Stimulated activated naive CD8-positive, alpha-beta T cell treated with anti-CD3 and anti-CD28 coated beads, Interleukin-15, Interleukin-2, amounts not matched to agents 100 U/mL and 50 U/mL, for 24 hours (primary cell): ENCODE results near the gene COL4A2.

Experiments
- ATAC-seq: fragments of 150-1000 bp; cut with Tn5 transposase; one replicate; pipeline ENCODE4 v1.10.0; 2021
- DNase-seq: peaks from one replicate; pipeline ENCODE4 v3.0.0; 2021

Gene COL4A2

DNA sequence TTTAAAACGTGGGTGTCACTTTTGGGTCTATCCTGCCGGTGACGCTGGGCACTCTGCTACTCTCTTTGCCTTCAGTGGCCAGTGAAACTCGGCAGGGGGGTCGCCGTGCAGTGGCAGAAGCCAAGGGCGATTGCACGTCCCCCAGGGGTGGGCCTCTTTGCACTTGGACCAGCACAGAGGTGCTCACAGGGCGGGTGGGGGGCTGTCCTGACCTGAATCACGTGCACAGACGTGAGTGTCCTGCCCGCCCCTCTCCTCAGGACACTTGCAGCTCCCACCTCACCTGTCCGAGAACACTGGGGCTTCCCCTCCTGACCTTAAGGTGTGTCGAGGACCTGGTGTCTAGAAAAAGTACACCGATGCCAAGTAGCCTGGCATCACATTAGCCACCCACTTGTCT lies 16.3 kb upstream of the COL4A2 start:
- DNase-seq = no peak
- no peak for ATAC-seq

GRCh38 chr13:110291286-110291685 lies 15.8 kb upstream of the COL4A2 start:
- DNase-seq (no peak), ATAC-seq (no peak)

GRCh38 chr13:110293037-110293436 lies 14.0 kb upstream of the COL4A2 start:
- no peak for ATAC-seq
- DNase-seq = no peak

DNA sequence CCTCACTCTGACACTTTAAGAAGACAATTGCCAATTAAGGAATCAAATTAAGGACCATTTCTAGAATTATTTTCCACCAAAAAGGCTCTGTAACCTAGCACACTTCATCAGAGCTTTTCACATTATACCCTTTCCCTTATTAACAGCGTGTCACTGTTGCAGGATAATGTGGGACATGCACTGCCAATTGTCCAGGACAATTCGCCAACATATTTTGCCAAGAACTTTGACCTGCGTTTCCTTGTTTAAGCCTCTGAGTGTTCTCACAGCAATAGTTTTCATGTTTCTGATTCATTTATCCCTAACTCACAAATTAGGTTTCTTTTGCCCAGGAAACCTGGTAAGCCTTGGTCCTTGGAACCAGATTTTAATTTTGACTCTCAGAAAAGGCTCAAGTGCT lies 13.4 kb upstream of the COL4A2 start:
- DNase-seq = no peak
- ATAC-seq = no peak

DNA sequence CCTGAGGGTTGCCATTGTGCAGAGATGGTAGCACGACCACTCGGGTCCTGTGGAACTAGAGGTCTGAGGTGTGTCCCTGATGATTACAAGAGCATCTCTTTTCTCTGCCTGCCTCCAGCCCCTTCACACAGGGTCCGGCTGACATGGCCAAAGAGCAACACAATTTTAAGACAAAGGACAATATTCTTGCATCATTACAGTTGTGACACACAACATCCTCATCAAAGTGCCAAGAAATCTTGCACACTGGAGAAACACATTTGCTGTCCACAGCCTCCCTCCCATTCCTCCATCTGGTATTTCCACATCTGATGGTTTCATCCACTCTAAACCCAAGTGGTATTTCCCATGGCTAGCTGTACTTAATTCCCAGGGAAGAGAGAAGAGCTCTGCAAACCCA lies 12.9 kb upstream of the COL4A2 start:
- no peak for ATAC-seq
- DNase-seq = no peak

- ATAC-seq (no peak), DNase-seq (no peak)
Observed at GRCh38 chr13:110294622-110295021, 12.5 kb upstream of the COL4A2 start.

GRCh38 chr13:110297011-110297410 lies 10.1 kb upstream of the COL4A2 start:
- no peak for DNase-seq

DNA sequence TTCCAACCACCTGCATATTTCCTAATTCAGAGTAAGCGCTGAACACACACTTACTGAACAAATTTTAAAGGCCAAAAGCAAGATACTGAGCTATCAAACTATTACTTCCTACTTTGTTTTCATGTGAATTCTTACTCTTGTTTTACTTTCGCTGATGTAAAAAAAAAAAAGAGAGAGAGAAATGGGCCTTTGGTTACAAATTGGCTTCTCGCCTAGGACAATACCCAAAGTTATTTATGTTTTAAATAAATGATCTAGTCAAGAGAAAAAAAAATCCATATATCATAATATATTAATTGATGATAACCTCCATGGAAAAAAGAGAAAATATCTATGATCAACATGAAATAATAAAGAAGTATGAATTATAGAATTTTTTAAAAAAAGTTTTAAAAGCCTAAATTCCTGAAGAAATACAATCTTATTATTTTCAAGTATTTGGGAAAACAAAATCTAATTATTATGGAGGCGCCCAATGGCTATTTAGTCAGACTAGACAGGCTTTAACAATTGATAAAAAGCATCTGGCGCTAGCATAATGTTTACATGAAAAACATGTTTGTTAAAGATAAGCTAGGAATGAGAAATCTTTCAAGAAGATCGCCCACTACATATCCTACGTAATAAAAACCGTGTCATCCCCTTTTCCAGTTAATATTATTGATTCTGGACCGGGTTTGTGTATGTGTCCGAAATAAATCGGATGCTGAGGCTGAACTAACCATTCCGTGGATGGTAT lies 9.1 kb upstream of the COL4A2 start:
- DNase-seq (no peak), ATAC-seq (no peak)

More at GRCh38 chr13:110297011-110297410, 10.1 kb upstream of the COL4A2 start:
- ATAC-seq = no peak

DNA sequence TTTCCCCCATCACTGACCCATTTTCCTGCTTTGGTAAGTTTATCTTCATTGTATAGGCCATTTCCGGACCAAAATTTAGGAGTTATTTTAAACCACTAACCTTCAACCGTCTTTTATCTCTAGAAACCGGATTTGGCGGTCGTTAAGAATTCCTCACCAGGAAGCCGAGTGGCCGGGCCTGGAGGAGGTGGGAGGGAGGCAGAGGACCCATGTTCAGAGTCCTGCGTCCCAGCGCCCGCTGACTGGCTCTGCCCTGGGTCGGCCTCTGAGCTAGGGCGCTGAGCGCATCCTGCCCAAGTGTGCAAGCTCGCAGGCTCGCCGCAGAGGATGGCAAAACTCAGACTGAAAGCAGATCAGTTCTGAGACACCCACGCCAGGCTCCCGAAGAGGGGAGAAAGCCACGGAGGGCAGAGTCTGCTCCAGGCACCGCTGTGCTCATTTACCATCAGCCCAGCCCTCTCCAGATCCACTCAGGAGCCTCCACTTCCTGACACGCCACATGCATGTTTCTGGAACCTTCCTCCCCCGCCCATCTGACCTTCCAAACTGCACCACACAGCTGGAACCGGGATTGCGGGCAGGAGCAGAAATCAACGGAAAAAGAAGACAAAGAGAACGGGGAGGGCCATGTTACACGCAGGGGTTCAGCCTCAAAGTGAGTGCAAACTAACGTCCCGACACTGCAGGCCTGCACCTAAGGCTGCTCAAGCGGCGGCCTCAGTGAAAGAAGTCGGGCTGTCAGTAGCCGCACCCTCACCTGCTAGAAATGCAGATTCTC lies 8.4 kb upstream of the COL4A2 start:
- ATAC-seq (peak; percentile 86), DNase-seq (peak; percentile 46)

- DNase-seq (no peak), ATAC-seq (no peak)
Observed at GRCh38 chr13:110299283-110299840, 7.7 kb upstream of the COL4A2 start.

DNA sequence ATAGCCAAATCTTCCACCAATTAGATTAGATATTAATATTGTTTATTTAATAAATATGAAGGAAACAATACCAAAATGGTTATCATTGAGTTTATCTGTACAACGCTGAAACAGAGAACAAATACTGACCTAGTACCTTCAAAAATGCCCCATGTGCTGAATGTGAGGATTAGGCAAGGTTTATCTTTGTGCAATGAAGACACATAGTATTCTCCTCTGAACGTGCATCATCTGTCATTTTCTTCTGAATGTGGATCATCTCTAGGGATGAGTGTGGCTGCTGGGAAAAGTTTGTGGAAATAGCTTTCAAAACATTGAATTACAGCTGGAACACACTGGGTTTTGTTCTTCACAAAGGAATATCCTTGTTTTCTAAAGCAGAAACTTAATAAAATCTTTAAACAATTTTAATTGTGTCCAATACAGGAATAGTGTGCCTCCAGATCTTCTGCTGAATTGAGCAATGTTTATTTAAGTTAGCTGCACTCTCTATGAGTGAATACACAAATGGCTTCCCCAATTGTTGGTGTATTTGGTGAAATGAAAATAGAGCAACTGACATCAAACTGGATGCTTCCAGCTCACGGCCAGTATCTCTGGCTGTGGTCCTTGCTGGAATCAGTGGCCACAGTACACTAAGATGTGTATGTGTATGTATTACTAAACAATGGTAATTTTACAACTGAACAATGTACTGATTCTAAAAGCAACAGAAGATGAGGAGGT lies 6.8 kb upstream of the COL4A2 start:
- ATAC-seq = no peak
- DNase-seq = no peak

DNA sequence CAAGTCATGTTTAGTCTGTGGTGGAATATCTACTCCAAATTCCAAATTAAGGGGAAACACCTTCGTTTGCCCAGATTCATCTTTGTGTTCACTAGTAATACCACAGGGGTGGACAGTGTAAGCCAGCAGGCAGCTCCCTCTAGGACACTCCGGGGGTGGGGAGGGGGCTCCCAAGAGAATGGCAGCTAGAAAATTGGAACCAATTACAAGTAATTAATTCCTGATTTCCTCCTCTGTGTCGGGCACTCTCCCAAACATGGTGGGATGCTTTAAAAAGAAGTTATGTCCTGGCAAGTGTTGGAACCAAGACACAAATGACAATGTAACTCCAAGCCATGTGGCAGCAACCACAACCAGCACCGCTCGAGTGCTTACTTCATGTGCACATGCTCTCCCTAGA lies 6.0 kb upstream of the COL4A2 start:
- DNase-seq = no peak

DNA sequence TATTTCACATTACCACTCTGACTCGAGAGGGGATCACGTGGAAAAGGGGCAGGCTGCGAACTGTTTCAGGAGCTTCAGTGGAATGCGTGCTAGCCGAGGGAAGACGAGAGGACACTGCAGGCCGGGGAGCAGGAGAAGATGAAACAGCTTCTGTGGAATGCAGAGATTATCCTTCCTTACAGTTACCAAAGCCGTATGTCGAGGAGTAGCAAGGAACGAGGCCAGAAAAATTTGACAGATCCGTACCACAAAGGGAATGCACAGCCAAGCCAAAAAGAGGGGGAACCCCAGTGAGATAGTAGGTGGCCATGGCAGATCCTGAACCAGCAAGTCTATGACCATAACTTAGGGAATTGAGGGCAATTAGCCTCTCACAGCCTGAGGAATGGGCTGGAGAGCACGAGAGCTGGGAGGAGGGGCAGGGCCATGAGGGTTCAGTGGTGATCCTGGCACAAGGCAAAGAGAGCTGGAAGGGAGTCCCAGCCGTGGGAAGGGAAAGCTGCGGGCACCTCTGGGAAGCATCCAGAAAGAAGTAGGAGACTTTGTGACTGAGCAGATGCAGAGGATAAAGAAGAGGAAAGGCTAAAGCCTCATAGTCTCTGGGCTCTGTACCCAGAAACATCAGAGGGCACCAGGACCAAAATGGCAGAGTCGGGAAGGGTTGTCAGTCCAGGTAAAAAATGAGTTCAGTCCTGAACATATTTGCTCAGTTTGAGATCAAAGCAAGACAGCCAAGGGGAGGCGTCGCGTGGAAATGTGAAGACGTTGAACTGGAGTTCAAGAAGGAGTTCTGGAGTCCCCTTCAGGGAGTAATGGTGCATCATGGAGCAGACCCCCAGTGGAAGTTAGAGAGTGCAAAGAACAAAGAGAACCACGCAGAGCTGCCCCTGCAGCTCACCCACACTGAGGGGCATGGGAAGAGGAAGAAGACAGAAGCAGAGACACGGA lies 5.2 kb upstream of the COL4A2 start:
- ATAC-seq (no peak), DNase-seq (no peak)

More for the DNA sequence above, 6.0 kb upstream of the COL4A2 start:
- ATAC-seq = no peak

- ATAC-seq (no peak), DNase-seq (no peak)
Observed at GRCh38 chr13:110302997-110303396, 4.1 kb upstream of the COL4A2 start.

DNA sequence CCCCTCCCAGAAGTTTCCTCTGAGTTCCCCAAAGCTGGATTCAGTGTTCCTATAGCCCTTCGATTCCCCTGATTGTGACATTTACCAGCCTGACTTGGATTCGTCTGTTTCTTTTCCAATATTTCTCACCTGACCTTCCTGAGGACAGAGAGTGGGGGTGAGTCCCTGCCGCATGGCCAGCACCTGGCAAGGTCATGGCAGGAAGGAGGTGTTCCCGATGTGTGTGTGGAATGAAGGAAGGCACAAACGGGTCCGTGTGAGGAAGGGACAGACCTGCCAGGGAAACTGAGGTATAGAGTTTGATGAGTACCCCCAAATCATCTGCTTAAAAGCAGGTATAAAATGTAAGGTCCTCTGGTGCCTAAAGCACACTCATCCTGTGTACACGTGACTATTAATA lies 3.4 kb upstream of the COL4A2 start:
- DNase-seq = no peak

DNA sequence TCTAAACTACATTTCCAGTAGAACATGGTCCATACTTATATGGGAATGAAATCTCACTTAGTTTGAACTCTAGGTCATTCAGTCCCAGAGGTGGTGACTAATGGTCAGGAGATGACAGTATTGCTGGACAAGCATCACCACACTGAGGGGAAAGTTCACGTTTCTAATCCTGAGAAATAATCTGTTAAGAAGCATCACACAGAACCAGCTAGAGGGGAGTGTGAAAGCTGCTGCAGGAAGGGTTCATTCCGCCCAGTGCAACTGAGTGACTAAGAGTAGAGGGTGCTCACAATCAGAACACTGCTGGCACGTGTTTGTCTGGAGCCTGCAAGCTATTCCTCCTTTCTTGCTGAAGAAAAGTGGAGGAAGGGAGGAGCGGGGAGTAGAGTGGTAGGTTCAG lies 2.8 kb upstream of the COL4A2 start:
- ATAC-seq (no peak), DNase-seq (no peak)

More for the DNA sequence above, 3.4 kb upstream of the COL4A2 start:
- ATAC-seq = no peak

DNA sequence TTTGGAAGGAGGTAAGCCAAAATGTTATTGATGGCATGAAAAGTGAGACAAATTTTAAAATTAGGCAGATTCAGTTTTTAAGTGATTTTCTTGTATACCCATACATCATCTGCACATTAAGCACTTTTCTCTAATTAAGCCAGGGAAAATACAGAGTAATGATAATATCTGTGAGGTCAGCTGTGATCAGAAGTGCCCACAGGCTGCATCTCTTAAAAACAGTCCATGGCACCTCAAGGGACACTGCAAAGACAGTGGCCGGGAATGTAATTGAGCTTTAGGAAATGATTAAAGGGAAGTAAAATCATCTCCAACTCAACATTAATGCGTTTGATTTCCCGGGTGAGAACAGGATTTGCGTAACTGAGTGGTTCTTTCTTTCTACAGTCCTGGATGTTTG lies 2.1 kb upstream of the COL4A2 start:
- ATAC-seq = no peak
- no peak for DNase-seq

DNA sequence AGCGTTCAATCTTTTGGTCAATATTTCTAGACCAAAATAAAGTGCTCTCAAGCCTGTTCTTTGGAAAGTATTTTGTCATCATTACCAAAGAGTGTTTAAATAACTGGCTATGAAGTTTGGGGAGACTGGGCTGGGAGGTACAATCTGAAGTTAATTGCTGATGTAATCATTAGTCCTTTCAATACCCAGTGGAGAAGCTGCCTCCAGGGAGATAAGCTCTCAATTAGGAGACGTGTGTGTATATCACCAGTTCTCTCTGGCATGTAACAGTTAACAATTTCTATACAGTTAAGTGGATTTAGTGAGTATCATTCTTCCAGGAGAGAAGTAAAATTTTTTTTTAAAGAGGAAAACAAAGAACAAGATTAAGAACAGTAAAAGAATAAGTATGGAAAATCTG lies 1.5 kb upstream of the COL4A2 start:
- DNase-seq = no peak
- ATAC-seq = no peak

- ATAC-seq = no peak
- no peak for DNase-seq
Observed at GRCh38 chr13:110305949-110306339, 1.1 kb upstream of the COL4A2 start.

DNA sequence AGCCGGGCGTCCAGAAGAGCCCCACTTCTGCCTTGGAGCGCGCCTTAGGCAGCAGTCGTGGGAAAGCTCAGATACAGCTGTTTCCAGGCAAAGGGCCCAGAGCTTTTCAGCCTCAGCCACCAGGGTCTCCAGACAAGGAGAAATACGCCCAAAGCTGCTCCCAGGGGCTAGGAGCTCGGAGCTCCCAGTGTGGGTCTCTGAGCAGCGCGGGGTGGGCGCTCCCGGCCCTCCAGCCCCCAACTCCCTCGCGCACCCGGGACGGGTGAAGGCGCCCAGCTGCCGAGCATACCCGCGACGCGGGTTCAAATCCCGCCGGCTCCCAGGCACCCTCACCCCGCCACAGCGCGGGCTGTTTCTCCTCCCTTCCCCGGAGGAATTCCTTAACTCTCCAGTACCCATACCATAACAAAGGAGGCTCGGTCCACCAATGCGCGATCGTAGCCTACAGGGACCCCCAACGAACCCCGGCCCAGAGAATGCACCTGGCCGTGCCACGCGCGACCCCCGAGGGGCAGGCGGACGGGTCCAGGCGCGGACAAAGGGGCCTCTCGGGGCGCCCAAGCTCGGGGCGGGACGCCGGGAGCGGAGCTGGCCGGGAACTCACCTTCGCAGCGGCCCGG lies 634 bp upstream of the COL4A2 start:
- ATAC-seq = no peak
- no peak for DNase-seq
